GM18517 (cell line): ENCODE data around the gene PTGDS.
A peak's percentile ranks its signal among the peaks of the same experiment; 100 is the strongest.

Source experiments
- ATAC-seq: cut with Tn5 transposase; IDR thresholded peaks from one replicate; pipeline ENCODE4 v1.9.1; 2021; ENCODE audit warnings: mild to moderate bottlenecking, moderate library complexity; ENCODE audit not compliant: unreplicated experiment

Gene PTGDS

DNA sequence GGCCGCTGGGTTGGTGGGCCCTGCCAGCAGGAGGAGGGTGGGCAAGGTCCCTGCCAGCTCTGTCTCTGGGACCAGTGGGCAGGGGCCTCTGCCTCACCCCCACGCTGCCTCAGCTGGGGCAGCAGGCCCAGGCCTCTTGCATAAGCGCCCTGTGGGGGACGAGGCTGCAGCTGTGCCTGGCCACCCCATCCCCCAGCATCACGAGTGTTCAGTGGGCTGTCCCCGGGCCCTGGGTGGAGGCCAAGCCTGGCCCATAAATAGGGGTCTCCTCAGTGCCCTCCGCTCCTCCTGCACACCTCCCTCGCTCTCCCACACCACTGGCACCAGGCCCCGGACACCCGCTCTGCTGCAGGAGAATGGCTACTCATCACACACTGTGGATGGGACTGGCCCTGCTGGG lies at the start of gene PTGDS:
TSS of gene PTGDS (plus strand) at position 282 of the 400 bp plus-strand sequence. CDS start at position 357, 75 bp downstream.
- no peak for ATAC-seq

DNA sequence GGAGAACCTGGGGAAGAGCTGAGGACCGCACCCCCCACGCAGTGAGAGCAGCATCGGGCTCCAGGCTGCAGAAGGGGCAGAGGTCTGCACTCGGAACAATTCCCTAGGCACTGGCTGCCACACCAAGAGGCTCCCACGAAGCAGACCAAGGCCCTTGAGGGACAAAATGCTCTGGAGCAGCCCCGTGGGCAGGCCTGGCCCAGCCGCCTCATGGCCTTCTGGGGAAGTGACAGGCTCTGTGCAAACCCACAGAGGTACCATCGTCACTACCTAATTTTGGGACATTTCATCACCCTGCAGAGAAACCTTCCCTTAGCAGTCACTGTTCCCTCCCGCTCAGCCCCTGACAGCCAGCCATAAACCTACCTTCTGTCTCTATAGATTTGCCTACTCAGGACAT lies 48.7 kb upstream of the PTGDS start:
- no peak for ATAC-seq

DNA sequence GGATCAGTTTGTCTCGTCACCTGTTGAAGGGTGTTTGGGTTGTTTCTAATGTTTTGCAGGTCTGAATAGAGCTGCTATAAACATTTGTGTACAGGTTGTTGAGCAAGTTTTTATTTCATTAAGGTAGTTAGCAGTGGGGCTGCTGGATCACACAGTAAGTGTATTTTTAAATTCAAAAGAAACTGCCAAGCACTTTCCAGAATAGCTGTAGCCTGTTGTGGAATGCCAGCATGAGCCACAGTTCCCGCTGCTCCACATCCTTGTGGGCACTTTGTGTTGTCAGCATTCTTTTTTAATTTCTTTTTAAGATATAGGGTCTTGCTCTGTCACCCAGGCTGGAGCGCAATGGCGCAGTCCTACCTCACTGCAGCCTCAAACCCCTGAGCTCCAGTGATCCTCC lies 47.3 kb upstream of the PTGDS start:
- no peak for ATAC-seq

DNA sequence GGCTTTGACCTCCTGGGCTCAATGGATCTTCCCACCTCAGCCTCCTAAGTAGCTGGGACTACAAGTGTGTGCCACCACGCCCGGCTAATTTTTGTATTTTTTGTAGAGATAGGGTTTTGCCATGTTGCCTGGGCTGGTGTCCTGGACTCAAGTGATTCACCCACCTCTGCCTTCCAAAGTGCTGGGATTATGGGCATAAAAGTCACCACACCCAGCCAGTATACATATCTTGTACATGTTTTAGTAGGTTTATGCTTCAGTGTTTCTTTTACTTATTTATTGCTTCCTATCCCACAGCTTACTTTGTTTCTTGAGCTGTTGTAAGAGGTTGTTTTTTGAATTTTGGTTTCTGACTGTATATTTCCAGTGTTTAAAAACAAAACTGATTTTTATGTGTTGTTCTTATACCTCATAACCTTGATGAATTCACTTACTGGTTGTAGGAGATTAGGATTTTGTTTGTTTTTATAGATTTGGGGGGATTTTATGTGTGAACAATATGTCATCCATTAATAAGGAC lies 45.6 kb upstream of the PTGDS start:
- ATAC-seq, result no peak

DNA sequence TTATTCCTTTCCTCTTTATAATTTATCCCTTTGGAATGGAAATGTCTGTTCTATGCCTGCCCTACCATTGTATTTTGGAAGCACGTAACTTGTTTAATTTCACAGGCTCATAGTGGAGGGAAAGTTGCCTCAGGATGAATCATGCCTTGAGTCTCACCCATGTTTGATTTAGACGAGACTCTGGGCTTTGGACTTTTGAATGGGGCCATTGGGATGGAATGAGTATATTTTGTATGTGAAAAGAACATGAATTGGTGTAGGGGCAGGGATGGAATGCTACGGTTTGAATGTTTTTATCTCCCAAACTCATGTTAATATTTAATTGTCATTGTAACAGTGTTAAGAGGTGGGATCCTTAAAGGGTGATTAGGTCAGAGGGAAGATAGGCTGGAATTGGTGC lies 43.0 kb upstream of the PTGDS start:
- no peak for ATAC-seq

DNA sequence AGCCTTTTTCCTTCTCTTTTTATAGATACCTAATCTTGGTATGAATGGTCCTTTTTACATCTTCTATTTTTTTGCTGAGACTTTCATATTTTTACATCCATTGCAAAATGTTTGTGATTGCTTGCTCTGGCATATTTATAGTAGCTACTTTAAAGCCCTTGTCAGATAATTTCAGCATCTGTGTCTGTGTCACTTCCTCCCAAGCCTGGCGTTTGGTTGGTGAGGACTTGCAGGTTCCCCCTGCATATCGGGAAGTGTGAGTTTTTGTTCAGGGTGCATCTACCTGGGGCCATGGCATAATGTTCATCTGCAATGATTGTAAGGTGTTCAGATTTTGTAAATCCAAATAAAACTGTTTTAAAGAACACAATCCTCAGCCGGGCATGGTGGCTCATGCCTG lies 41.7 kb upstream of the PTGDS start:
- ATAC-seq, result no peak

DNA sequence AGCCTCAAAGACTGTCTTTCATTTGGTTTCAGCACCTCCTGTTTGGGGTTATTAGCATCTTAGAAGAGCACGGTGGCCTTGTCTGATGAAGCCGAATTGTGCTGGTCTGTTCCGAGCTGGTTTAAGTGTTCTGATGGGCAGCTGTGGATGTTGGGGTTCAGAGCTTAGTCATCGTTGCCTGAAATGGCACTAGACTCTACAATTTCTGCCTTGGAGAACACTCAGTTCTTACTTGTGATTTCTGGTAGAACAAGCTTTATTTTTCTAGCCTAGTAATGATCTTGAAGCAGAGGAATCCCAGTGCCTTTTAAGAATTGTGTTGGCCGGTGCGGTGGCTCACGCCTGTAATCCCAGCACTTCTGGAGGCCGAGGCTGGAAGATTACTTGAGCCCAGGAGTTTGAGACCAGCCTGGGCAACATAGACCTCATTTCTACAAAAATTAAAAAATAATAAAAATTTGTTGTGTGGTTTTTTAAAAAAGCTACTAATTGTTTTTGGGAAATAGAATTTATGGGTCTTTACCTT lies 40.6 kb upstream of the PTGDS start:
- no peak for ATAC-seq

DNA sequence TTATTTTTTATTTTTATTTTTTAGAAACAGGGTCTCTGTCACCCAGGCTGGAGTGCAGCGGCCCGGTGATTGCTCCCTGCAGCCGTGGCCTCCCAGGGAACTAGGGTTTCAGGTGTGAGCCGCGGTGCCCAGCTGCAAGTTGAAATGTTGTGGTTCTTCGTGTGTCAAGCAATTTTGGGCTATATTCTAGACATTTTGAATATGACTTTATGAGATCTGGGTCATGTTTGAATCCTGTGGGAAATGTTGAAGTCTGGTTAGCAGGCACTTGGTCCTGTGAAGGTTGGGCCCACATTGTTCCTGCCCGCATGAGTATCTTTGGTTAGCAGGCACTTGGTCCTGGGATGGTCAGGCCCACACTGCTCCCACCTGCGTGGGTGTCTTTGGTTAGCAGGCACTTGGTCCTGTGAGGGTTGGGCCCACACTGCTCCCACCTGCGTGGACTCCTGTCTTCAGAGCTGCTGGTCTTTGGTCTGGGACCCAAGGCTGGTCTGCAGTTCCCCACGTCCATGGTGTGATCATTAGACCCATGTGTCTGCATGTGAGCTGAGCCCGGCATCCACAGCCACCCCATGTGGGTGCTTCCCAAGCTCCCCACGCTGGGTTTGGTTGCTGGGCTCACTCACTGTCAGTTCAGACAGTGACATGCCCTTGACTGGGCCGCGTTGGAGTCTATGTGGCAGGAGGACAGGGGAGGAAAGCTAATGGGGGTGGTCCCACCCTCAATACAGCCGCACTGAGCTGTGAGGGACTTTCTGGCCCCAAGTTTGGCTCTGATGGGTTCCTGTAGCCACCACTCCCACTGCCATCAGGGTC lies 39.9 kb upstream of the PTGDS start:
- ATAC-seq, result no peak

DNA sequence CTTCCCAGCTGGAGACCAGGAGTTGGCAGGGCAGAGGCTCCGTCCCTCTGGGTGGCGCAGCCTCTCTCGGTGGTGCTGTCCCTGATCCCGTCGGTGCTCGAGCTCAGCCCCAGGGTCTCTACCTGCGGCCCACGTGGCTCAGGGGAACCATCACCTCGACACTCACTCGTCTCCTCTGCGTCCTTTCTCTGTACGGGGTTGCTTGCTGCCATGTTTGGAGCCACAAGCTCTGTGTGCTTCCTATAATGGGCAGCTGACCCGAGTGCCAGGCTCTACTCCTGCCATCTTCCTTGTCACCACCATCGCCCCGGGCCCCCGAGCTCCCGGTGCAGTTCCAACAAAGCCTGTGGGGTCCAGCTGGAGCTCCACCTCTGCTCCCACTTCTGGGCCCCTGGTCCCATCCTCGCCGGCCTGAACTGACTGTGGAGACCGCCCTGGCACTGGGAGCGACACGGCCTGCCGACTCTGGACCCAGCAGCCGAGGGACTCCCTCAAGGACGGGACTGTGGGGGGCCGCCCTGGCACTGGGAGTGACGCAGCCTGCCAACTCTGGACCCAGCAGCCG lies 37.8 kb upstream of the PTGDS start:
- ATAC-seq, result no peak

DNA sequence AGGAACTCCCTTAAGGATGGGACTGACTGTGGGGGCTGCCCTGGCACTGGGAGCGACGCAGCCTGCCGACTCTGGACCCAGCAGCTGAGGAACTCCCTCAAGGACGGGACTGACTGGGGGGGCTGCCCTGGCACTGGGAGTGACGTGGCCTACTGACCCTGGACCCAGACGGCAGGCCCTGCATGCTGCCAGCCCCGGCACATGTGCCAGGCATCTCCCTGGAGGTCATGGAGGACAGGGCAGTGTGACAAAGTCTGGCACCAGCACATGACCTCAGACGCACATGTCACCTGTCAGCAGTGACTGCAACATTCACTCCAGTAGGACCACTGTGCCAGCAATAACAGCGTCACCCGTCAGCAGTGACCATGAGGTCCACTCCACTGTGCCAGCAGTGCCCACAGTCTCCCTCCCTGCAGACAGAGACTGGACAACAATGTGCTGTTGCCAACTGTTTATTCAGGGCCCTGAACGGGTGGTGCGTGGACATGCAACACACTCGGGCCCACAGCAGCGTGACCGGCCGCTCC lies 37.2 kb upstream of the PTGDS start:
- ATAC-seq, result no peak

DNA sequence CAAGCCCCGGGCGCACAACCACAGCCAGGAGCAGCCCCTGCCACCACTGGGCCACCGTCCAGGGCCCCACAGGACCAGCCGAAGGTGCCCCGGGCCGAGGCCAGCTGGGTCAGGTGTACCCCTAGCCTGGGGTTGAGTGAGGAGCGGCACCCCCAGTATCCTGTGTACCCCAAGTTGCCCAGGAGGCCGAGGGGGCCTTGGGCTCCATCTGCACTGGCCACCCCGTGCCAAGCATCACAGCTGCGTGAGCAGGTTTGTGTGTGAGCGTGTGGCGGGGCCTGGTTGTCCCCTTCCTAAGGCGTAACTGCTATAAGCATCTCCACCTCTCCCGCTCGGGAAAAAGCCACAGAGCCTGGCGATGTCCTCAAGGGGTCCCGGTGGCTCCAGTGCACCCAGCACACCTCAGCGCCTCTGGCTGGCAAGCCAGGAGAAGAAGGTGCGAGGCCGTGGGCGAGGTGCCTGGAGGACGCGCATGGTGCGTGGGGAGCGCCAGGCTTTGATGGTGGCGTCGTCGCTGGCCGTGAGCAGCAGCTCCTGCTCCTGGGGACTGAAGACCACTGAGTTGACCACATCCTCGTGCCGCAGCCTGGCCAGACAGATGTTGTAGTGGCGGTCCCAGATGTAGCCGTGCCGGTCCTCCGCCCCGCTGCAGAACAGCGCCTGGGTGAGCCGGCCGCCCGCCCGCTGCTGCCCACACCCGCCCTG lies 36.6 kb upstream of the PTGDS start:
- no peak for ATAC-seq

DNA sequence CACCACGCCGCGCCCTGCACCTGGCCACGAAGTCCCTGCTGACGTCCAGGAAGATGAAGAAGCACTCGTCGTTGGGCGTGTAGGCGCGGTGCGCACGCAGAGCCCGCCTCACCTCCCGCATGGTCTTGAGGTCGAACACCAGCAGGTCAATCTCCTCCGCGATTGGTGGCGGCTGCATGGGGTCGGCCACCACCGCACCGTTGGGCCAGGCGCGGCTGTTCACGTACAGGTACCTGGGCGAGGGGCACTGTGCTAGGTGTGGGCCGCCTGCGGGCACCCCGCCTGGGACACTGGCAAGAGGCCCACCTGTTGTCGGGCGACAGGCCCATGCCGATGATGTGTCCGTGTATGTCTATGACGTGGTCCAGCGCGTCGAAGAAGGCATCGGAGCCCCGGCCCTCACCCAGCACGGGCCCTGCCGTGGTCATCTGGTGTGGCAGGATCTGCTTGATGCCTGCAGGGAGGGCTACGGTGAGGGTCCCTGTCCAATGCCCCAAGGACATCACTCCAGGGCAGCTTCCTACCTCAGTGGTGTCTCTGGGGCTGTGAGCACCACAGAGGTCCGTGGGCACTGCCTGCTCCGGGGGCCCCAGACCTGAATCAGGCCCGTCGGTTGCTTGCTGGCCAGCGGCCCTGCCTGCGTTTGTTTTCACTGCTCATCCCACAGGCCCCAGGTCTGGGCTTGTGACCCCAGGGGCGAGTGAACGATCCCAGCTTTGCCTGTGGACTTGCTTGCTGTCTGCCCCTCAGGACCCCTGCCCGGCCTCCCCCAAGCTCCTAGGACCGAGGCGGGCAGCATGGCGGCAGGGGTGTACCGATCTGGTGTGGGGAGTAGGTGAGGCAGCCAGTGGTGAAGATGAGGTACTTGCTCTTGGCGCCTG lies 35.8 kb upstream of the PTGDS start:
- ATAC-seq, result no peak

DNA sequence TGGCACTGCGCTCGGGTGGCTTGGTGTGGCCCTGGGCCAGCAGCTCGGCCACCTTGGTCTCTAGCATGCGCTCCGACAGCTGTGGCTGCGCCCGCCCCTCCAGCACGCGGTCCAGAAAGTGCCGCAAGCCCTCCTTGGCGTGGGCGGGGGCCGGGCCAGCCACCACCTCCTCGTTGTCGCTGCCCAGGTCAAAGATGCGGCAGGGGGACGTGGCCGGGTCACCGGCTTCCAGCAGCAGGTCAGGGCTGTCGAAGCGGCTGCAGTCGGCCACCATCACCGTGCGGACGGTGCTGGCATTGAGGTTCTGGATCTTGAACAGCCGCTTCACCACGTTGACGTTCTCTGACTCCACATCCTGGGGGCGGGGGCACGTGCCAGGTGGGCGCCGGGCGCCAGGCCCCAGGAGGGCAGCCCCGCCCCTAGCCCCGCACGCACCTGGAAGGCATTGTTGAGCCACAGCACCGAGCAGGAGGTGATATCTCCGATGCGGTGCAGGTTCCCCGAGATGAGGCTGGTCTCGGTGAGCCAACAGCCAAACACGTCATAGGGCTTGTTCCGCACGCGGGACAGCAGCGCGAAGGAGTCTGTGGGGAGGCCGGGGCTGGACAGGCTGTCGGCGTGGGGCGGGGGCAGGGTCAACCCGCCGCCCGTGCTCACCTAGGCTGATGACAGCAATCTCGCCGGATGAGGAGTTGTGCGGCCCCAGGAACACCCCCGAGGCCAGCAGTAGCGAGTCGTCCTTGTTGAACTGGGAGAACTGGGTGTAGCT lies 35.0 kb upstream of the PTGDS start:
- no peak for ATAC-seq

DNA sequence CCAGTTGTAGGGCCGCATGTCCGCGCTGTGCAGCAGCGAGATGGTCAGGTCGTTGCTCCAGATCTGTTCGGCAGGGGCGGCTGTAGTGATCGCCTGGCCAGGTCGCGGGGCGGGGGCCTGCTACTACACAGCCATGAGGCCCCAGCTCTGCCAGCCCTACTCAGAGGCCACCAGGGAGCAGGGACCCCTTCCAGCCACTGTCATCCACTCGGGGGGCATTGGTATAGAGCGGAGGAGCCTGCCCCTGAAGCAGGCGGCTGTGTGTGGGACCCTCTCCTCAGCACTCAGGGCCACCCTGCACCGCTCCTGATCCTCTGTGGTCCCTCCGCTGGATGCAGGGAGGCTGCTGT lies 34.4 kb upstream of the PTGDS start:
- no peak for ATAC-seq

DNA sequence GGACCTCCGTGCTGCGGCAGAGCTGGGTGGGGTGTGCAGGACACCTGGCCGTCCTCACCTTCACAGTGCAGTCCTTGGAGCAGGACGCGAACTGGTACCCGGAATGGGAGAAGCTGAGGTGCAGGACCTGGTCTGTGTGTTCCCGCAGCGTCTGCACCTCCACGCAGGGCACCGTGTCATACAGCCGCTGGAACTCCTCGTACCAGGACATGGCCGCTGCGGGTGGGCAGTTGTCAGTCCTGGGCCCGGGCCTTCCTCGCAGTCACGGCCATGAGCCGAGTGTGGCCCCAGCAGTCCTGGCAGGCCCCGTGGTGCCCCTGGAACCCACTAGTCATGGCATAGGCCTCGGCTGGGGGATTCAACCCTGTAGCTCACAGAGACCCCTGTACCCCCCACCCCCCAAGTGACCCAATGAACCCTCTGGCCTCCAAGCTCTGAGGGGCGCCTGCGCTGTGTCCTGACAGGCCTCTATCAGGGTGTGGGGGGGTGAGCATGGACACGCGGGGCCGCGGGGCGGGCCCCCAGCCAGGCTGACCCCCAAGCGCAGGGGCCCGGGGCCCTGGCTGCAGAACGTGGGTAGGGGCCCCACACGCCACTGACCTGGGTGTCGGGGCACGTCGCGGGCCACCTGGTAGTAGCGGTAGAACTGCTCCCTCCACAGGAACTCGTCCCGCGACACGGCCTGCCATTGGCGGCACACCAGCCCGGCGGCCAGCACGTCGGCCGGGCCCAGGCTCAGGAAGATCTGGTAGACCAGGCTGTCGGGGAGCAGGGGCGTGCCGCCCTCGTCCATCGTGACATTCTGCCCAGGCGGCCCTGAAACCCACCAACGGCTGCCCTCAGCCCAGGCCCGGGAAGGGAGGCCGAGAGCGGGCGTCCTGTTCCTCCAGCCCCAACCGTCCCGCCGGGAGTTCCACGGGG lies 33.8 kb upstream of the PTGDS start:
- peak; percentile 14 for ATAC-seq

DNA sequence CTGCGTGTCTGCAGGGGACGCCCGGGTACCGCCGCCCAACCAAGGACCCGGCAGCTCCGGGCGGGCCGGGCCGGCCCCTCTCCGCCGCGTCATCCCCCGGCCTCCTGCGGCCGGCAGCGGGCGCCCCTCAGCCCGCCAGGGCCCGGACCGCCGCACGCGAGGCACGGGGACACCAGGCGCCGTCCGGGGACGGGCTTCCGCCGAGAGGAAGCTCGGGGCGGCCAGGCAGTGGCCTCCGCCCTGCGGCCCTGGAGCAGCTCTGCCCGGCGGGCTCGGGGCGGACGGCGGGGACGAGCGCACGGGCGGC lies 33.1 kb upstream of the PTGDS start:
- peak; percentile 35 for ATAC-seq

DNA sequence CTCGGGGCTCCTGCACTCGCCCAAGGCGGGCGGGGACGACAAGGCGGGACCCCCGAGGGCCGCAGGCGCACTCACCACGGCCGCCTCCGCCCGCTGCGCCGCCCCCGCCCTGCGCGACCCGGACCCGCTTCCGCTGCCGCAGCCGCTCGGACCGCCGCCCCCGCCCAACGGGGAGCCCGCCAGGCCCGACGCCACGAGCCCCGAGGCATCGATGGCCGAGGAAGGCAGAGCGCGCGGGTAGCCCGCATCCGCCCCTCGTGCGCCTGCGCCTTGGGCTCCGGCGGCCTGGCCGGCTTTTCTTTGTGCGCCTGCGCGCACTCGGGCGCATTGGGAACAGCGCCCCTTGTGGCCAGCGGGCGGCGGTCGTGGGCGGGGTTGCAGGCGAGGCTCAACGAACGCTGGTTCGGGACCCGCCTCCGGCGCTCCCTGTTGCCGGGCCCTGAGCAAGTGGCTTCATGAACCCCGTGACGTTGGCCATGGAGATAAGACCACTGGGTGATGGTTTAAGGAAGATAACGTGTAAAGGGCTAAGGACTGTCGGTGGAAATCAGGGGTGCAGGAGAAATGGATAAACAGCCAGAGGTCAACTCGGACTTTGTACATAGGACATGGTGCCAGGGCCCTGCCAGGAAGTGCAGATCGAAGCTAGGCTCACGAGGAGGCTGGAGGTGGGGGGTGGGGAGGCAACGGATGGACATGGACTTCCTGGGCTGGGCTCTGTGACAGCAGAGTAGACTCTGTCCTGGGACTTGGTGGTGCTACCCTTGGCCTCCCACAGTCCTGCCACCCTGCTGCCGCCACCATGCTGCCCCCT lies 32.6 kb upstream of the PTGDS start, which contains the start of the genes C8G and FBXW5:
TSS of gene C8G (plus strand) at position 725 of the 814 bp plus-strand sequence. CDS start at position 803, 78 bp downstream.
TSS of gene FBXW5 (minus strand) at position 220 of the 814 bp plus-strand sequence. CDS start 655 bp downstream, outside the sequence.
- ATAC-seq, result peak; percentile 64
